ENCODE data around the gene CDC73. TPM values are rescaled to one million over a fixed set of nuclear protein-coding genes. Genes with fewer than 3 reads are reported as not detected.

The CDC73 gene
- total RNA-seq, 4 donors from 2014 or later, result 41.4 to 89.4 (median 51.5) TPM

GRCh38 chr1:193103759-193104501 is 17.9 kb upstream of the CDC73 start:
- TF ChIP-seq EP300 (IDR thresholded peaks at IDR 0.05) (no peak), CTCF (IDR thresholded peaks at IDR 0.05) (no peak), POLR2A (IDR thresholded peaks at IDR 0.05) (no peak)
- Histone ChIP-seq H3K27me3 (no peaks in the 10 kb centered on the region), H3K4me3 (peak overlapping the region; percentile 67 to 83 (median 75)), H3K9me3 (no peaks in the 10 kb centered on the region), H3K36me3 (peaks cover 0 to 18% (median 0%) of the 10 kb centered on the region in 3 donors), H3K27ac (peak overlapping the region; percentile 85 to 96 (median 90)), H3K4me1 (peaks cover 0 to 30% (median 10%) of the 10 kb centered on the region in 4 donors)
- whole genome bisulfite sequencing, 2 donors, result 32 to 33% methylated on average over 9 of the region's 9 CpGs
- no peak for DNase-seq (ENCODE audit: low spot score in 2 of 2)

GRCh38 chr1:193104502-193104906 is 17.3 kb upstream of the CDC73 start:
- H3K4me3 ChIP-seq, result peak overlapping the region; percentile 67 to 83 (median 75)
- 0% methylated on average over 20 to 24 of the region's 24 CpGs for WGBS, 2 donors

GRCh38 chr1:193104907-193105820 is 16.7 kb upstream of the CDC73 start, which contains the start of gene GLRX2:
Gene GLRX2 (minus strand): TSS chr1:193105414. CDS start chr1:193105382, 32 bp downstream.
- TF ChIP-seq CTCF (IDR thresholded peaks at IDR 0.05) (peak in 2 of 5 experiments; percentile 32 to 50), EP300 (IDR thresholded peaks at IDR 0.05) (peak in 1 of 2 donors; percentile 77), POLR2A (IDR thresholded peaks at IDR 0.05) (peak; percentile 59 to 85)
- no peaks in the 10 kb centered on the region for H3K27me3 ChIP-seq
- WGBS, 2 donors, result 0% methylated on average over 19 to 50 of the region's 73 CpGs
- no peaks in the 10 kb centered on the region for H3K9me3 ChIP-seq
- H3K27ac ChIP-seq, result peak within 1 kb of the TSS; percentile 85 to 96 (median 90)
- H3K36me3 ChIP-seq, result peaks cover 0 to 5% (median 0%) of the 10 kb centered on the region in 3 donors
- peaks cover 0 to 30% (median 10%) of the 10 kb centered on the region in 4 donors for H3K4me1 ChIP-seq
- peak within 1 kb of the TSS; percentile 67 to 83 (median 75) for H3K4me3 ChIP-seq
- peak; percentile 67 to 77 for DNase-seq (ENCODE audit: low spot score in 2 of 2)

More at GRCh38 chr1:193104502-193104906, 17.3 kb upstream of the CDC73 start:
- Histone ChIP-seq H3K27ac (peak overlapping the region; percentile 85 to 96 (median 90)), H3K9me3 (no peaks in the 10 kb centered on the region), H3K36me3 (peaks cover 0 to 12% (median 0%) of the 10 kb centered on the region in 3 donors), H3K27me3 (no peaks in the 10 kb centered on the region), H3K4me1 (peaks cover 0 to 30% (median 10%) of the 10 kb centered on the region in 4 donors)
- TF ChIP-seq CTCF (IDR thresholded peaks at IDR 0.05), result no peak
- DNase-seq (ENCODE audit: low spot score in 2 of 2), result peak in 1 of 2 donors; percentile 24

- TF ChIP-seq EP300 (IDR thresholded peaks at IDR 0.05), result no peak
- TF ChIP-seq POLR2A (IDR thresholded peaks at IDR 0.05), result no peak
- no peak for TF ChIP-seq CTCF (IDR thresholded peaks at IDR 0.05)
- Histone ChIP-seq H3K9me3 (no peaks in the 10 kb centered on the region), H3K27ac (peak overlapping the region; percentile 85 to 96 (median 90)), H3K36me3 (no peaks in the 10 kb centered on the region), H3K27me3 (no peaks in the 10 kb centered on the region), H3K4me1 (peaks cover 0 to 31% (median 10%) of the 10 kb centered on the region in 4 donors), H3K4me3 (peak overlapping the region; percentile 67 to 83 (median 75))
- no peak for DNase-seq (ENCODE audit: low spot score in 2 of 2)
- WGBS, 2 donors, result 35 to 42% methylated on average over 4 of the region's 4 CpGs
These were observed 16.0 kb upstream of the CDC73 start for GRCh38 chr1:193105821-193106177.
